GM12873 (cell line): ENCODE measurements around the gene EDAR.

Experiments
- TF ChIP-seq, protein P1 (sequence below): IDR thresholded peaks from 2 replicates; pipeline ENCODE4 v1.5.1; 2012; ENCODE audit warnings: low read depth, mild to moderate bottlenecking, moderate library complexity, low read length, control low read depth; ENCODE audit not compliant: insufficient read depth; ENCODE audit errors: missing control alignments

EDAR gene

DNA sequence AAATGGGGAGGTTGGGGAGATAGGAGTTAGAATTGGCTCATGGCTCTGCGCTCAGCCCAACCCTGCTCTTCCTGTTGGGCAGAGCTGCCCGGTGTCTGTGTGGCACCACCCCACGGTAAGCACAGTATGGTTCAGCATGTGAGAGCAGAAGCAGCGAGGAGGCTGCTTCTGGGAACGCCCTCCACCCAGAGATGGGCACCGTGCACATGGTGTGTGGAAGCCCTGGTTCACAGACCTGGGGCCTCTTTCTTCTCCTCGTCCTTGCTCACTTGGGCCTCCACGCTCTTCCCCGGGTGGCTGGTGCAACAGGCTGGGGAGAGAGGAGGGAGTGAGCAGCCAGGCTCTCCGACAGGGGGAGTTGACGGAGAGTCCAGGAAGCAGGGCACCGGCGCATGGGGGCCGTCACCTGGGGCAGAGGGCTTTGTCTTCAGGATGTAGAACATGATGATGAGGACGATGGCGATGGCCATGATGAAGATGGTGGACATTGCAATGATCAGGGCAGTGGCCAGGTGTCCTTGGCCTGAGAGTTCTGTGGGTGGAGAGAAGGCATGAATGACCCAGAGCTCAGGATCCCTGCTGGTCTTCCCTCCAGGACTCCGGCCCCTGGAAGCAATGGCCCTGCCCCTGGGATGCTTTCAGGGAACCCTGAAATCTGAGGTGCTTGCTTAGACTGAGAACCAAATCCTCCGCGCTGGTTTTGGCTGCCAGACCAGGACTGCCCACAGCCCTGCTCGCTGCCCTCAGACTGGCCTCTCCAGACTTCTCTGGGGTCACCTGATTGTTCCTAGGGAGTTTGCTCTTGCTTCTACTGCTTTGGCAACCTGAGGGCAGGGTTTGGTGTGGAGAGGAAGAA, 78.3 kb downstream of the EDAR start:
- TF ChIP-seq, protein P1, sequence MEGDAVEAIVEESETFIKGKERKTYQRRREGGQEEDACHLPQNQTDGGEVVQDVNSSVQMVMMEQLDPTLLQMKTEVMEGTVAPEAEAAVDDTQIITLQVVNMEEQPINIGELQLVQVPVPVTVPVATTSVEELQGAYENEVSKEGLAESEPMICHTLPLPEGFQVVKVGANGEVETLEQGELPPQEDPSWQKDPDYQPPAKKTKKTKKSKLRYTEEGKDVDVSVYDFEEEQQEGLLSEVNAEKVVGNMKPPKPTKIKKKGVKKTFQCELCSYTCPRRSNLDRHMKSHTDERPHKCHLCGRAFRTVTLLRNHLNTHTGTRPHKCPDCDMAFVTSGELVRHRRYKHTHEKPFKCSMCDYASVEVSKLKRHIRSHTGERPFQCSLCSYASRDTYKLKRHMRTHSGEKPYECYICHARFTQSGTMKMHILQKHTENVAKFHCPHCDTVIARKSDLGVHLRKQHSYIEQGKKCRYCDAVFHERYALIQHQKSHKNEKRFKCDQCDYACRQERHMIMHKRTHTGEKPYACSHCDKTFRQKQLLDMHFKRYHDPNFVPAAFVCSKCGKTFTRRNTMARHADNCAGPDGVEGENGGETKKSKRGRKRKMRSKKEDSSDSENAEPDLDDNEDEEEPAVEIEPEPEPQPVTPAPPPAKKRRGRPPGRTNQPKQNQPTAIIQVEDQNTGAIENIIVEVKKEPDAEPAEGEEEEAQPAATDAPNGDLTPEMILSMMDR, result no peak

DNA sequence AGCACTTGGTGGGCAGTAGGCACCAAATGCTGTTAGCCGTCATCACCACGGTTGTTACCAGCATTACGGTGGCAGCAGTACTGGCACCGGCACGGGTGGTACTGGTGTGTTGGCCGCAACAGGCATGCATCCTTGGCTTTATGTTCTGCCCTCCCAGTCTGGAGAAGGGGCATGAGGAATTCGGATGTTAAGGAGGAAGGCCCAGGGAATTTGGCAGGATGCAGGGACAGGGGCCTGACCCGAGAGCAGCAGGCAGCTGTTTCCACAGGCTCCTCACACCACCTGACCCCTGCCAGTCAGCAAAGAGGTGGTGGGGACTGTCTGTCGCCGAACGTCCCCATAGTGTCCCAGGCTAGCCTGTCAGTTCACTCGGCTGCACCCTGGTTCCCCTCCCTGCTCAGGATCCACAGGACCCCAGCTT, 79.0 kb downstream of the EDAR start:
- TF ChIP-seq, protein P1, result no peak

DNA sequence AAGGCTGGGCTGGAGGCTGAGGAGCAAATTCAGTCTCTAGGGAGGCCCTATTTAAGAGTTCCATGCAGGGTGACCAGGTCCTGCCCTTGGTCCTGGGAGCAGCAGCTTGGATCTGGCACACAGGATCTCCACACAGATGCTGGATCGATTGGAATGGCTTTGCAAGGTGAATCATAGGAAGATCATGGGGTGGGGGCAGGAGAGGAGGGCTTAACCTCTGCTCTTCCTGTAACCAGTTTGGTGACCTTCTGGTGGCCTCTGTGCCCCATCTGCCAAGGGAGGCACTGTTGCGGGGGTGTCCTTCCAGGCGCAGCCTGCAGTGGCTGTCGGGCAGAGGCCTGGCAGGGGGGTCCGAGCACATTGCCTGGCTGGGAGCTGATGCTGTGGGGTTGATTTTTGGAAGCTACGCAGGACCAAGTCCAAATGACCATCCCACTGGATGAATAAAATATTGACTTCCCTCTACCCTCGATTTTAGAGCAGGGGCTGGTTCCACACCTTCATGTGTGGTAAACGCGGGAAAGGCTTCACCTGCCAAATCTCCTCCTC, 79.7 kb downstream of the EDAR start:
- TF ChIP-seq, protein P1, result no peak

DNA sequence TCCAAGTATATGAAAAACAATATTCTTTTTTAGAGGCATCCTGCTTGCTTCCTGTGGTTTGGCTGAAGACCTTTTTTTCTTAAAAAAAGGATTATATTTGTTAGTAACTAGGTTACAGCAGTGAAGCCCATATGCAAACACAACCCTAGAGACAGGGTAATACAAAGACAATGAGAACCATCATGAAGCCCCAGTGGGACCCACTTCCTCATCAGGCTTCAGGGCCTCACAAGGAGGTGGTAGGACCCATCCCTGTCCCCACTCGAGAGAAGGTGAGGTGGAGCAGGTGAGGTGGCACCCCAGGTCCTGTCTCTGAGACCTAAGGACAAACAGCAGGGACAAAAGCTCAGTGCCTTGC, 80.3 kb downstream of the EDAR start:
- TF ChIP-seq, protein P1, result no peak

DNA sequence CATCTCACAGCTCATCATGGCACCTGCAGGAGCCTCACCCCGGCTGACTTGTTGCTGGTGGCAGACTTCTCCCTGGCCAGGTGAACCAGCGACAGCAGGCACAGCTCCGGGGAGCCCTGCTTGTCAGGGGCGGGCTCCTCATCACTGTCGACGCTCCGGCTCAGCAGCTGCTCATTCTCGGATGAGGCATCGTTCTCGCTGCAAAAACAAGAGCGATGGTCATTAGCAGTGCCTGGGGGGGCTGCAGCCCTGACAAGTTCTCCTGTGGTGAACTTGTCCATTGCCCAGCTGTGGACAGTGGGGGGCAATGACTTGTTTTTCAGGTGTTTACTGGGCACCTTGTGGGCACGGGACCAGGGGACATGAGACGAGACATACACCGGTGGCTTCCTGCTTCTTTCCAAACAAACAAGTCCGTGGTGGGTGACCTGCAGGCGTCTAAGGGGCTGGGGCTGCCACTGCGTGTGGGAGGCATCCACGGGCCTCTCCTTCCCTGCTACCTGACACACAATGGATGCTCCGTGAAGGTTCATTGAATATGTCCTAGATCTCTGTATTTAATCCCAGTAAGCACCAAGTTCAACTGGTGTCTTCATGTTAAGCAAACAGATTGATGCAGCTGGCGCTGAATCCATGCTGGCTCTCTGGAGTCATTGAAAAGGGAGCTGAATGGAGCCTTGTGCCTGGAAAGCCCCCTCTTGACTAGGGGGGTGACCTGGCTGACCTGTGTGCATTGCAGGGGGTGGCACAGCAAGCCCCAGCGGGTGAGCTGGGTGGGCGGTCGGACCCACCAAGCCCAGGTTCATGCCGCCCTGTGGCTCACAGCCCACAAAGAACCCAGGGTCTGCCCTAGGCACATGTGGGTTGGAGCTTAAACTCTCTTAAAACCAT, 81.0 kb downstream of the EDAR start:
- TF ChIP-seq, protein P1, result no peak

DNA sequence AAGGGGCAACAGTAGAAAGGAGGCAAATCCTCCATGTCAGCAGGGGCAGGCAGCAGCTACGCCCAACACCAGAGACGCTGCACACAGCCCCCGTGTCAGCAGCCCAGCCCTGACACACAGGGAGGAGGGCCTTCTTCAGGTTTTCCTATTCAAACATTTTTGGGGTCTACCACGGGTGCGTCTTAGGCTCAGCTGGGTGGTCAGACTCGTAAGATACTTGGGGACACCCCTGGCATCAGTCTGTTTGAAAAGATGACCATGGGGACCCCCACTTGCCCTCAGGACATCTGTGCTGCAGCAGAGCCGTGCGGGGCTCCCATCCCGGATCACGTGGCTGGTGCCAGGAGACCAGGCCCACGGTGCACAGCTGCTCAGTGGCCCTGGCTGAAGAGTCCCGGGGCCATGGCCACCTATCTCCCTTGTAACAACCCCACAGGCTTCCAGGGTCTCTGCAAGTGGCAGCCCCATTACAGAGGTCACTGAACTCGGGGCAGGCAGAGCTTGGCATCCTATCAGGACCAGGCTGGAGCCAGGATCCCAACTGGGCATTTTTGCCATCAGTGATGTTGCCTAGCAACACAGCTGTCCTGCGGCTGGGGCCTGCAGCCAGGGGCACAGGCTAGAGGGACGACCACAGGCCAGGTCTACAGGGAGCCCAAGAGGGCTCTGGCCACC, 82.5 kb downstream of the EDAR start:
- TF ChIP-seq, protein P1, result no peak
